ENCODE results near the gene ANO9. TPM values are rescaled to one million over a fixed set of nuclear protein-coding genes. Genes with fewer than 3 reads are reported as not detected.
"Not testable (repeated sequence)": the region's sequence is repeated elsewhere in the genome, so short reads cannot be mapped to it uniquely, and the experiment has no call there.

ANO9 gene
- polyA plus RNA-seq, 3 donors from 2014 or later: 2.3 to 4.4 TPM; not detected in 1

GRCh38 chr11:477052-477715 is 35.4 kb upstream of the ANO9 start:
- Mint-ChIP-seq H3K4me1 (no peaks in the 10 kb centered on the region), H3K27ac (peak overlapping the region in 1 of 6 donors; percentile 28), H3K4me3 (no peak overlapping the region), H3K9me3 (no peaks in the 10 kb centered on the region), H3K27me3 (ENCODE audit: low read depth in 3 of 3) (no peaks in the 10 kb centered on the region), H3K36me3 (peaks cover 0 to 3% (median 3%) of the 10 kb centered on the region in 3 donors)
- no peak for DNase-seq

- Mint-ChIP-seq H3K27me3 (ENCODE audit: low read depth in 3 of 3) (no peaks in the 10 kb centered on the region), H3K27ac (no peak overlapping the region), H3K4me1 (no peaks in the 10 kb centered on the region), H3K4me3 (no peak overlapping the region), H3K36me3 (peaks cover 0 to 1% (median under 1%) of the 10 kb centered on the region in 3 donors), H3K9me3 (no peaks in the 10 kb centered on the region)
- DNase-seq: no peak
Observed at GRCh38 chr11:476416-476815, 34.6 kb upstream of the ANO9 start.

- H3K9me3 Mint-ChIP-seq: no peaks in the 10 kb centered on the region
Observed at GRCh38 chr11:475941-476340, 34.1 kb upstream of the ANO9 start.

GRCh38 chr11:474914-475506 is 33.2 kb upstream of the ANO9 start:
- H3K27me3 Mint-ChIP-seq (ENCODE audit: low read depth in 3 of 3): no peaks in the 10 kb centered on the region
- H3K4me3 Mint-ChIP-seq: no peak overlapping the region
- H3K9me3 Mint-ChIP-seq: no peaks in the 10 kb centered on the region
- no peak overlapping the region for H3K27ac Mint-ChIP-seq
- H3K36me3 Mint-ChIP-seq: no peaks in the 10 kb centered on the region
- DNase-seq: no peak
- no peaks in the 10 kb centered on the region for H3K4me1 Mint-ChIP-seq

More at GRCh38 chr11:475941-476340, 34.1 kb upstream of the ANO9 start:
- Mint-ChIP-seq H3K27me3 (ENCODE audit: low read depth in 3 of 3) (no peaks in the 10 kb centered on the region), H3K4me3 (no peak overlapping the region), H3K4me1 (no peaks in the 10 kb centered on the region), H3K36me3 (no peaks in the 10 kb centered on the region), H3K27ac (no peak overlapping the region)
- no peak for DNase-seq

GRCh38 chr11:473962-474785 is 32.4 kb upstream of the ANO9 start:
- H3K4me1 Mint-ChIP-seq: no peaks in the 10 kb centered on the region
- H3K9me3 Mint-ChIP-seq: no peaks in the 10 kb centered on the region
- no peaks in the 10 kb centered on the region for H3K36me3 Mint-ChIP-seq
- peak overlapping the region in 1 of 6 donors; percentile 17 for H3K27ac Mint-ChIP-seq
- no peaks in the 10 kb centered on the region for H3K27me3 Mint-ChIP-seq (ENCODE audit: low read depth in 3 of 3)
- H3K4me3 Mint-ChIP-seq: no peak overlapping the region
- no peak for DNase-seq

GRCh38 chr11:473415-473814 is 31.6 kb upstream of the ANO9 start:
- Mint-ChIP-seq H3K4me3 (no peak overlapping the region), H3K4me1 (no peaks in the 10 kb centered on the region), H3K27ac (no peak overlapping the region), H3K9me3 (no peaks in the 10 kb centered on the region), H3K27me3 (ENCODE audit: low read depth in 3 of 3) (no peaks in the 10 kb centered on the region), H3K36me3 (no peaks in the 10 kb centered on the region)
- DNase-seq: no peak

GRCh38 chr11:472816-473215 is 31.0 kb upstream of the ANO9 start:
- Mint-ChIP-seq H3K4me3 (no peak overlapping the region), H3K9me3 (no peaks in the 10 kb centered on the region), H3K36me3 (no peaks in the 10 kb centered on the region), H3K4me1 (no peaks in the 10 kb centered on the region), H3K27ac (no peak overlapping the region), H3K27me3 (ENCODE audit: low read depth in 3 of 3) (no peaks in the 10 kb centered on the region)
- no peak for DNase-seq

- no peaks in the 10 kb centered on the region for H3K27me3 Mint-ChIP-seq (ENCODE audit: low read depth in 3 of 3)
- H3K36me3 Mint-ChIP-seq: no peaks in the 10 kb centered on the region
- no peak for DNase-seq
- H3K9me3 Mint-ChIP-seq: no peaks in the 10 kb centered on the region
- no peak overlapping the region for H3K4me3 Mint-ChIP-seq
- no peak overlapping the region for H3K27ac Mint-ChIP-seq
- H3K4me1 Mint-ChIP-seq: no peaks in the 10 kb centered on the region
Observed at GRCh38 chr11:472272-472671, 30.5 kb upstream of the ANO9 start.

GRCh38 chr11:471468-472145 is 29.8 kb upstream of the ANO9 start:
- Mint-ChIP-seq H3K4me3 (no peak overlapping the region), H3K27ac (no peak overlapping the region)

GRCh38 chr11:469684-470560 is 28.1 kb upstream of the ANO9 start:
- H3K27ac Mint-ChIP-seq: peak overlapping the region in 1 of 6 donors; percentile 23
- peaks cover 0 to 2% (median 0%) of the 10 kb centered on the region in 3 donors for H3K36me3 Mint-ChIP-seq
- no peaks in the 10 kb centered on the region for H3K27me3 Mint-ChIP-seq (ENCODE audit: low read depth in 3 of 3)
- H3K4me1 Mint-ChIP-seq: no peaks in the 10 kb centered on the region
- DNase-seq: no peak
- no peaks in the 10 kb centered on the region for H3K9me3 Mint-ChIP-seq
- no peak overlapping the region for H3K4me3 Mint-ChIP-seq

More at GRCh38 chr11:471468-472145, 29.8 kb upstream of the ANO9 start:
- Mint-ChIP-seq H3K36me3 (no peaks in the 10 kb centered on the region), H3K9me3 (no peaks in the 10 kb centered on the region), H3K27me3 (ENCODE audit: low read depth in 3 of 3) (no peaks in the 10 kb centered on the region), H3K4me1 (no peaks in the 10 kb centered on the region)
- no peak for DNase-seq

GRCh38 chr11:469026-469683 is 27.3 kb upstream of the ANO9 start:
- not testable (repeated sequence) for H3K27me3 Mint-ChIP-seq (ENCODE audit: low read depth in 3 of 3); H3K4me3 Mint-ChIP-seq; DNase-seq; H3K4me1 Mint-ChIP-seq; H3K36me3 Mint-ChIP-seq; H3K9me3 Mint-ChIP-seq
- peak overlapping the region in 1 of 6 donors; percentile 23 for H3K27ac Mint-ChIP-seq

- Mint-ChIP-seq H3K9me3 (no peaks in the 10 kb centered on the region), H3K27me3 (ENCODE audit: low read depth in 3 of 3) (no peaks in the 10 kb centered on the region), H3K4me3 (no peak overlapping the region), H3K27ac (no peak overlapping the region), H3K4me1 (no peaks in the 10 kb centered on the region), H3K36me3 (peaks cover 0 to 2% (median 0%) of the 10 kb centered on the region in 3 donors)
- DNase-seq: no peak
Observed at GRCh38 chr11:468493-468892, 26.7 kb upstream of the ANO9 start.

- Mint-ChIP-seq H3K4me3 (no peak overlapping the region), H3K27ac (no peak overlapping the region)
Observed at GRCh38 chr11:468036-468435, 26.2 kb upstream of the ANO9 start.

More at GRCh38 chr11:468036-468435, 26.2 kb upstream of the ANO9 start:
- DNase-seq: no peak
- Mint-ChIP-seq H3K9me3 (no peaks in the 10 kb centered on the region), H3K36me3 (peaks cover 0 to 2% (median 0%) of the 10 kb centered on the region in 3 donors), H3K27me3 (ENCODE audit: low read depth in 3 of 3) (no peaks in the 10 kb centered on the region), H3K4me1 (no peaks in the 10 kb centered on the region)

Data from immature natural killer cell (primary cell).